A549 (cell line): ENCODE results near the gene SEC16A.

Experiments used
- CEBPB ChIP-seq, 2 experiments: fragments of >200 bp in 1 of 2; sonication (Bioruptor Twin) in 1 of 2; formaldehyde crosslinking in 1 of 2; IDR thresholded peaks; 2 replicates each; pipeline ENCODE4 v1.6.1; 2012 to 2016
- EP300 ChIP-seq, 2 experiments: fragments of >200 bp; sonication (Bioruptor Twin); formaldehyde crosslinking; IDR thresholded peaks; 2 replicates in 1 of 2; 3 replicates in 1 of 2; pipeline ENCODE4 v1.6.1; 2016 to 2017
- ESRRA ChIP-seq: fragments of 150-350 bp; IDR thresholded peaks from 2 replicates; pipeline ENCODE4 v1.6.1; 2014; ENCODE audit warnings: mild to moderate bottlenecking, low read length, borderline replicate concordance
- MAZ ChIP-seq: fragments of 150-350 bp; IDR thresholded peaks from 2 replicates; pipeline ENCODE4 v1.6.1; 2014; ENCODE audit warnings: antibody characterized with exemption, low read depth, low read length, borderline replicate concordance
- MYC ChIP-seq: IDR thresholded peaks from 2 replicates; pipeline ENCODE4 v1.6.1; 2012; ENCODE audit warnings: mild to moderate bottlenecking, inconsistent platforms, low read length, improper control_type of control experiment, borderline replicate concordance
- NR3C1 ChIP-seq: fragments of >200 bp; sonication (Bioruptor Twin); formaldehyde crosslinking; IDR thresholded peaks from 3 replicates; pipeline ENCODE4 v1.6.1; 2017
- TF ChIP-seq, protein P1 (sequence below): fragments of >200 bp; sonication (Bioruptor Twin); formaldehyde crosslinking; IDR thresholded peaks from 3 replicates; pipeline ENCODE4 v1.5.1; 2016

DNA sequence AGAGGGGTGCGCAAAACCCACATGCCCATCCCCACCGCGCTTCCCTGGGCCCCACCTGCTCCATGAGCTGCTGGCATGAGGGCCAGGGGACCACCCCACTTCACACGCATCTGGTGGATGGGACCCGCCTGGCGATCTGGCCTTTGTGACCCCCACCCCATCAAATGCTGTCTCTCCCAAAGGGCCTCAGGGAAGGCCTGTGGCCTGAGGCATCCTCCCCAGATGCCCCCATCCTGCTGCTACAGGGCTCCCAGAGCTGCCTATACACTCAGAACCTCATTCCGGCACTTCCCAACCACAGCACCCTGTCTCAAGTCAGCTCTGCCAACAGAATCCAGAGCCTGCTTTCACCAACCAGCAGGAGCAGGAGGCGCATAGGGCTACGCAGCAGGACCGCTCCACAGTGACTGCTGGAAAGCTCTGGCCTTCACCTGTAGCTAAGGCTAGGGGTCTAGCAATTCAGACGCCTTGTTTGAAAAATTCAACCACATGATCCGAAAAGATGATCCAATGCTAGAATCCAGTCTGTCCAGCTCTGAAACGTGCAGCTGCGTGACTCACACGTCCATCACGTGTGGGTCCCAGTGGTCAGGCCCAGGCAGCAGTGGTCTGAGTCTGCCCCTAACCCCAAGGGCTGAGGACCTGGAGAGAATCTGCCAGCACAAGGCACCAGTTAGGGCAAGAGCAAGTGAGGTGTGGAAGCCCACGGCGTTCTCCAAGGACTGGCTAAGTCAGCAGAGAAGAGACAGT lies 81.5 kb downstream of the SEC16A start:
- TF ChIP-seq MAZ (no peak), ESRRA (no peak), EP300 (IDR thresholded peaks at IDR 0.05) (no peak), CEBPB (IDR thresholded peaks at IDR 0.05) (no peak), NR3C1 (no peak), MYC (no peak)
- TF ChIP-seq, protein P1, sequence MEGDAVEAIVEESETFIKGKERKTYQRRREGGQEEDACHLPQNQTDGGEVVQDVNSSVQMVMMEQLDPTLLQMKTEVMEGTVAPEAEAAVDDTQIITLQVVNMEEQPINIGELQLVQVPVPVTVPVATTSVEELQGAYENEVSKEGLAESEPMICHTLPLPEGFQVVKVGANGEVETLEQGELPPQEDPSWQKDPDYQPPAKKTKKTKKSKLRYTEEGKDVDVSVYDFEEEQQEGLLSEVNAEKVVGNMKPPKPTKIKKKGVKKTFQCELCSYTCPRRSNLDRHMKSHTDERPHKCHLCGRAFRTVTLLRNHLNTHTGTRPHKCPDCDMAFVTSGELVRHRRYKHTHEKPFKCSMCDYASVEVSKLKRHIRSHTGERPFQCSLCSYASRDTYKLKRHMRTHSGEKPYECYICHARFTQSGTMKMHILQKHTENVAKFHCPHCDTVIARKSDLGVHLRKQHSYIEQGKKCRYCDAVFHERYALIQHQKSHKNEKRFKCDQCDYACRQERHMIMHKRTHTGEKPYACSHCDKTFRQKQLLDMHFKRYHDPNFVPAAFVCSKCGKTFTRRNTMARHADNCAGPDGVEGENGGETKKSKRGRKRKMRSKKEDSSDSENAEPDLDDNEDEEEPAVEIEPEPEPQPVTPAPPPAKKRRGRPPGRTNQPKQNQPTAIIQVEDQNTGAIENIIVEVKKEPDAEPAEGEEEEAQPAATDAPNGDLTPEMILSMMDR, result no peak
